HUES64 (cell line): ENCODE data around the gene CEBPA.
"Not testable (repeated sequence)": the region's sequence is repeated elsewhere in the genome, so short reads cannot be mapped to it uniquely, and the experiment has no call there.

Experiments
- H3K27ac ChIP-seq: 2 replicates; pipeline ENCODE4 v1.7.0; 2013; ENCODE audit warnings: low read depth, low read length, inconsistent platforms
- H3K27me3 ChIP-seq: 2 replicates; pipeline ENCODE4 v1.6.1; 2013; ENCODE audit warnings: mild to moderate bottlenecking, low read length; ENCODE audit not compliant: insufficient read depth
- H3K36me3 ChIP-seq: 2 replicates; pipeline ENCODE4 v1.6.1; 2013; ENCODE audit warnings: mild to moderate bottlenecking, low read length; ENCODE audit not compliant: insufficient read depth
- H3K4me1 ChIP-seq: 2 replicates; pipeline ENCODE4 v1.6.1; 2013; ENCODE audit warnings: mild to moderate bottlenecking, low read length, moderate library complexity; ENCODE audit not compliant: insufficient read depth
- H3K4me3 ChIP-seq: 2 replicates; pipeline ENCODE4 v1.5.1; 2013; ENCODE audit warnings: mild to moderate bottlenecking, low read length, moderate library complexity
- H3K9ac ChIP-seq: 2 replicates; pipeline ENCODE4 v1.6.1; 2013; ENCODE audit warnings: mild to moderate bottlenecking, low read depth, low read length
- H3K9me3 ChIP-seq: 2 replicates; pipeline ENCODE4 v1.6.1; 2013; ENCODE audit warnings: low read depth, low read length; ENCODE audit not compliant: insufficient read depth
- WGBS: fragments of 150-250, 120-280 bp; methylation state at CpG from one replicate; pipeline ENCODE4 v1.1.7; 2013; ENCODE audit warnings: missing lambda C conversion rate; 5-methylcytosine and 5-hydroxymethylcytosine counted together

The CEBPA gene

GRCh38 chr19:33300009-33300893 lies 2.1 kb downstream of the CEBPA start:
- H3K9ac ChIP-seq: no peak overlapping the region
- H3K4me3 ChIP-seq: no peak overlapping the region
- 84% methylated on average over 23 of the region's 25 CpGs for WGBS
- peaks cover 67% of the 10 kb centered on the region for H3K27me3 ChIP-seq
- no peaks in the 10 kb centered on the region for H3K36me3 ChIP-seq
- no peak overlapping the region for H3K27ac ChIP-seq
- no peaks in the 10 kb centered on the region for H3K9me3 ChIP-seq
- H3K4me1 ChIP-seq: 0 out of 2 replicates have a peak, but pooled peaks cover 6% of the 10 kb centered on the region

GRCh38 chr19:33299051-33299688 lies 3.2 kb downstream of the CEBPA start:
- H3K4me1 ChIP-seq: 0 out of 2 replicates have a peak, but pooled peaks cover 6% of the 10 kb centered on the region
- no peak overlapping the region for H3K27ac ChIP-seq
- H3K4me3 ChIP-seq: no peak overlapping the region
- peaks cover 57% of the 10 kb centered on the region for H3K27me3 ChIP-seq
- 84% methylated on average over 8 of the region's 8 CpGs for WGBS
- H3K9me3 ChIP-seq: no peaks in the 10 kb centered on the region
- H3K36me3 ChIP-seq: no peaks in the 10 kb centered on the region
- no peak overlapping the region for H3K9ac ChIP-seq

GRCh38 chr19:33298146-33298911 lies 4.0 kb downstream of the CEBPA start:
- Histone ChIP-seq H3K27me3 (peaks cover 49% of the 10 kb centered on the region), H3K9ac (no peak overlapping the region), H3K4me3 (no peak overlapping the region), H3K9me3 (no peaks in the 10 kb centered on the region), H3K36me3 (no peaks in the 10 kb centered on the region), H3K4me1 (0 out of 2 replicates have a peak, but pooled peaks cover 9% of the 10 kb centered on the region), H3K27ac (no peak overlapping the region)
- WGBS: 82% methylated on average over 25 of the region's 25 CpGs

GRCh38 chr19:33297401-33298145 lies 4.8 kb downstream of the CEBPA start:
- no peak overlapping the region for H3K27ac ChIP-seq
- WGBS: 90% methylated on average over 11 of the region's 11 CpGs
- no peak overlapping the region for H3K4me3 ChIP-seq
- no peaks in the 10 kb centered on the region for H3K9me3 ChIP-seq
- H3K9ac ChIP-seq: no peak overlapping the region
- peaks cover 47% of the 10 kb centered on the region for H3K27me3 ChIP-seq
- 0 out of 2 replicates have a peak, but pooled peaks cover 9% of the 10 kb centered on the region for H3K4me1 ChIP-seq
- no peaks in the 10 kb centered on the region for H3K36me3 ChIP-seq

GRCh38 chr19:33296488-33296971 lies 5.8 kb downstream of the CEBPA start:
- Histone ChIP-seq H3K27ac (no peak overlapping the region), H3K9me3 (no peaks in the 10 kb centered on the region), H3K4me1 (0 out of 2 replicates have a peak, but pooled peaks cover 9% of the 10 kb centered on the region), H3K27me3 (peaks cover 39% of the 10 kb centered on the region), H3K36me3 (no peaks in the 10 kb centered on the region), H3K9ac (no peak overlapping the region), H3K4me3 (no peak overlapping the region)
- WGBS: 88% methylated on average over 14 of the region's 14 CpGs

GRCh38 chr19:33295621-33296487 lies 6.5 kb downstream of the CEBPA start:
- no peaks in the 10 kb centered on the region for H3K9me3 ChIP-seq
- H3K27ac ChIP-seq: no peak overlapping the region
- H3K4me3 ChIP-seq: no peak overlapping the region
- H3K4me1 ChIP-seq: 0 out of 2 replicates have a peak, but pooled peaks cover 5% of the 10 kb centered on the region
- no peaks in the 10 kb centered on the region for H3K36me3 ChIP-seq
- H3K9ac ChIP-seq: no peak overlapping the region
- H3K27me3 ChIP-seq: peaks cover 32% of the 10 kb centered on the region
- WGBS: 93% methylated on average over 12 of the region's 12 CpGs

GRCh38 chr19:33295046-33295445 lies 7.3 kb downstream of the CEBPA start:
- H3K27ac ChIP-seq, H3K9ac ChIP-seq, H3K4me1 ChIP-seq, H3K9me3 ChIP-seq, H3K4me3 ChIP-seq, H3K36me3 ChIP-seq: not testable (repeated sequence)
- H3K27me3 ChIP-seq: peaks cover 24% of the 10 kb centered on the region
- WGBS: 95% methylated on average over 6 of the region's 7 CpGs

- Histone ChIP-seq H3K36me3 (no peaks in the 10 kb centered on the region), H3K4me1 (0 out of 2 replicates have a peak, but pooled peaks cover 3% of the 10 kb centered on the region), H3K27me3 (peaks cover 16% of the 10 kb centered on the region), H3K9ac (no peak overlapping the region), H3K9me3 (no peaks in the 10 kb centered on the region), H3K4me3 (no peak overlapping the region), H3K27ac (no peak overlapping the region)
- 83% methylated on average over 12 of the region's 13 CpGs for WGBS
Measured at GRCh38 chr19:33294058-33294798, 8.1 kb downstream of the CEBPA start.

- no peak overlapping the region for H3K27ac ChIP-seq
- H3K36me3 ChIP-seq: no peaks in the 10 kb centered on the region
- H3K9me3 ChIP-seq: peaks cover 4% of the 10 kb centered on the region
- no peak overlapping the region for H3K4me3 ChIP-seq
- peaks cover 10% of the 10 kb centered on the region for H3K27me3 ChIP-seq
- 84% methylated on average over 22 of the region's 22 CpGs for WGBS
- H3K4me1 ChIP-seq: 0 out of 2 replicates have a peak, but pooled peaks cover 3% of the 10 kb centered on the region
- no peak overlapping the region for H3K9ac ChIP-seq
Measured at GRCh38 chr19:33293255-33294057, 8.9 kb downstream of the CEBPA start.
